ENCODE results near the gene EIF2S2. TPM values are rescaled to one million over a fixed set of nuclear protein-coding genes. Genes with fewer than 3 reads are reported as not detected.

The EIF2S2 gene
- total RNA-seq, 6 experiments from 2014 or later, result 16.7 to 50.6 (median 30.8) TPM

- Histone ChIP-seq H3K27ac (no peak overlapping the region), H3K9me3 (no peaks in the 10 kb centered on the region), H3K4me1 (peaks cover 0 to 10% (median 2%) of the 10 kb centered on the region in 4 donors), H3K4me3 (no peak overlapping the region), H3K36me3 (no peaks in the 10 kb centered on the region), H3K27me3 (no peaks in the 10 kb centered on the region)
- 78% methylated on average over 2 of the region's 2 CpGs for WGBS (ENCODE audit: insufficient coverage, low coverage, low lambda C conversion rate, missing lambda C conversion rate)
- TF ChIP-seq POLR2A (IDR thresholded peaks at IDR 0.05) (no peak), CTCF (IDR thresholded peaks at IDR 0.05) (no peak)
- intact Hi-C loops (cut with DNase I), result loop anchor here in 1 of 2 donors (5.0 kb wide), 1 partner anchor 128 kb away; no protein-coding TSS in a partner anchor
- ATAC-seq, result no peak
- no peak for DNase-seq
Observed at GRCh38 chr20:34065260-34065659, 46.8 kb downstream of the EIF2S2 start.

GRCh38 chr20:34064286-34064685 lies 47.8 kb downstream of the EIF2S2 start:
- Histone ChIP-seq H3K9me3 (no peaks in the 10 kb centered on the region), H3K27ac (no peak overlapping the region), H3K4me1 (peaks cover 0 to 5% (median 0%) of the 10 kb centered on the region in 4 donors), H3K4me3 (no peak overlapping the region), H3K27me3 (no peaks in the 10 kb centered on the region), H3K36me3 (no peaks in the 10 kb centered on the region)
- intact Hi-C loops (cut with DNase I), result no loop called here
- DNase-seq (no peak), ATAC-seq (no peak)
- TF ChIP-seq POLR2A (IDR thresholded peaks at IDR 0.05) (no peak), CTCF (IDR thresholded peaks at IDR 0.05) (no peak)
- 100% methylated on average over 1 of the region's 3 CpGs for WGBS (ENCODE audit: insufficient coverage, low coverage, low lambda C conversion rate, missing lambda C conversion rate)

GRCh38 chr20:34062570-34063482 lies 49.2 kb downstream of the EIF2S2 start:
- WGBS (ENCODE audit: insufficient coverage, low coverage, low lambda C conversion rate, missing lambda C conversion rate), result 87% methylated on average over 3 of the region's 5 CpGs
- intact Hi-C loops (cut with DNase I), result no loop called here
- no peaks in the 10 kb centered on the region for H3K36me3 ChIP-seq
- no peaks in the 10 kb centered on the region for H3K9me3 ChIP-seq
- H3K27me3 ChIP-seq, result no peaks in the 10 kb centered on the region
- no peak overlapping the region for H3K4me3 ChIP-seq
- DNase-seq (no peak), ATAC-seq (no peak)
- H3K4me1 ChIP-seq, result no peaks in the 10 kb centered on the region
- TF ChIP-seq CTCF (IDR thresholded peaks at IDR 0.05) (no peak), POLR2A (IDR thresholded peaks at IDR 0.05) (no peak)
- H3K27ac ChIP-seq, result no peak overlapping the region

GRCh38 chr20:34061695-34062094 lies 50.3 kb downstream of the EIF2S2 start:
- DNase-seq, result no peak
- H3K9me3 ChIP-seq, result no peaks in the 10 kb centered on the region
- intact Hi-C loops (cut with DNase I), result no loop called here
- H3K4me1 ChIP-seq, result no peaks in the 10 kb centered on the region
- no peaks in the 10 kb centered on the region for H3K27me3 ChIP-seq
- no peaks in the 10 kb centered on the region for H3K36me3 ChIP-seq
- no peak for ATAC-seq
- H3K27ac ChIP-seq, result no peak overlapping the region
- H3K4me3 ChIP-seq, result no peak overlapping the region
- no peak for TF ChIP-seq POLR2A (IDR thresholded peaks at IDR 0.05)
- TF ChIP-seq CTCF (IDR thresholded peaks at IDR 0.05), result no peak
